ENCODE data around the gene TIMM13. TPM values are rescaled to one million over a fixed set of nuclear protein-coding genes. Genes with fewer than 3 reads are reported as not detected.

TIMM13 gene
- total RNA-seq, 3 donors from 2014 or later = 273 to 326 (median 286) TPM

DNA sequence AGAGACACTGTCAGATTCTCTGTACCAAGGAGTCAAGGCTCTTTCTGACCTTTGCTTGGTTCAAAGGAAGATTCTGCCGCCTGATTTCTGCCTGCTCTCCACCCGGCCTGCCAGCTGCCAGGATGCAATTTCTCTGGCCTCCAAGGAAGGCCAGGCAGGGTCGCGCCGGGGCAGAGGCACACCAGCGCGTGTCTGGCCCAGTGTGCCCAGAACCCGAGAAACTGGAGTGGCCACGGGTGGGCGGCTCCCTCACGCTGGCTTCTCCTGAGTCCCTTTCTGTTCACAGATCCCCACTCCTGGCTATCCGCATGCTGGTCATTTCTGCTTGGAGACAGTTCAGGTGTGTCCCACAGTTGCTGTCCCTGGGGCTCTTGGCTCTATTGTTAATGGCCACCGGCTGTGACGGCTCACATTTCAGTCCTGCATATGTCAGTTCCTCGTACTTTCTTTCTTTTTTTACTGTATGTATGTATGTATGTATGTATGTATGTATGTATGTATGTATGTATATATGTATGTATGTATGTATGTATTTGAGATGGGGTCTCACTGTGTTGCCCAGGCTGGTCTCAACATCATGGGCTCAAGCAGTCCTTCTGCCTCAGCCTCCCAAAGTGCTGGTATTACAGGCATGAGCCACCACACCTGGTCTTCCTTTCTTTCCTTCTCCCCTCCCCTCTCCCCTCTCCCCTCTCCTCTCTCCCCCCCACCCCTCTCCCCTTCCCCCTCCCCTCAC lies 50.4 kb downstream of the TIMM13 start:
- peaks cover 10% of the 10 kb centered on the region for H3K9me3 Mint-ChIP-seq
- no peak for ATAC-seq
- H3K27me3 Mint-ChIP-seq (ENCODE audit: low read depth) = peaks cover 2% of the 10 kb centered on the region
- H3K36me3 Mint-ChIP-seq (ENCODE audit: insufficient read depth) = no peaks in the 10 kb centered on the region
- H3K4me3 Mint-ChIP-seq = no peak overlapping the region
- no peaks in the 10 kb centered on the region for H3K4me1 Mint-ChIP-seq (ENCODE audit: low read depth)
- no peak for DNase-seq

Other genes with a start within 250 kb of the TIMM13 start
- gene PLEKHJ1, start 191.3 kb downstream of the TIMM13 start, total RNA-seq = 10 to 100 TPM; 69.0 to 92.2 (median 71.4) TPM
- 100 to 1,000 TPM; 174 to 195 (median 179) TPM for gene SF3A2, start 190.8 kb downstream of the TIMM13 start, total RNA-seq
- gene AMH, start 178.3 kb downstream of the TIMM13 start, total RNA-seq = 1 to 10 TPM; 3.9 to 9.4 (median 5.8) TPM
- under 1 TPM; 0.63 to 0.95 (median 0.89) TPM for gene JSRP1, start 171.2 kb downstream of the TIMM13 start, total RNA-seq
- under 1 TPM in 1 of 3 donors, not detected in 2; 0.11 TPM for gene PEAK3, start 145.4 kb downstream of the TIMM13 start, total RNA-seq
- gene LINGO3, start 119.4 kb downstream of the TIMM13 start, total RNA-seq = not detected
- 100 to 1,000 TPM; 275 to 313 (median 307) TPM for gene LSM7, start 99.0 kb downstream of the TIMM13 start, total RNA-seq
- gene SPPL2B, start 98.9 kb downstream of the TIMM13 start, total RNA-seq = 10 to 100 TPM; 42.1 to 45.3 (median 42.2) TPM
- gene TMPRSS9, start 67.3 kb downstream of the TIMM13 start, total RNA-seq = not detected
- 10 to 100 TPM; 90.9 to 98.3 (median 92.0) TPM for gene LMNB2, start 29.4 kb upstream of the TIMM13 start, total RNA-seq
- 10 to 100 TPM; 67.4 to 75.5 (median 72.8) TPM for gene GADD45B, start 48.5 kb upstream of the TIMM13 start, total RNA-seq